DND-41 (cell line): ENCODE data around the gene PABPN1L.

ENCODE experiments used
- CTCF ChIP-seq: IDR thresholded peaks from 2 replicates; pipeline ENCODE4 v1.5.1; 2012; ENCODE audit warnings: borderline replicate concordance, low read length, moderate library complexity, mild to moderate bottlenecking; ENCODE audit not compliant: poor library complexity, severe bottlenecking; ENCODE audit errors: extremely low read depth
- EZH2 ChIP-seq: IDR thresholded peaks from 3 replicates; pipeline ENCODE4 v1.6.1; 2012; ENCODE audit warnings: borderline replicate concordance, low read depth, mild to moderate bottlenecking, moderate library complexity, low read length, inconsistent platforms; ENCODE audit not compliant: severe bottlenecking

GRCh38 chr16:88905563-88905962 is 39.1 kb upstream of the PABPN1L start:
- TF ChIP-seq CTCF, result no peak
- no peak for TF ChIP-seq EZH2
